ENCODE data around the gene APH1B. TPM values are rescaled to one million over a fixed set of nuclear protein-coding genes. Genes with fewer than 3 reads are reported as not detected.

Gene APH1B
- 6.2 and 10.6 TPM in 2 replicates for total RNA-seq

GRCh38 chr15:63277038-63277892, at the start of gene APH1B:
APH1B (plus strand) TSS chr15:63277605; CDS start chr15:63277624, 19 bp downstream.

Other genes starting within 250 kb of the APH1B start
- gene TPM1, start 234.9 kb upstream of the APH1B start, total RNA-seq: 471 and 745 TPM in 2 replicates
- gene LACTB, start 155.7 kb upstream of the APH1B start, total RNA-seq: 9.6 and 12.4 TPM in 2 replicates
- 119 and 120 TPM in 2 replicates for gene RPS27L, start 120.1 kb upstream of the APH1B start, total RNA-seq
- gene RAB8B, start 88.0 kb upstream of the APH1B start, total RNA-seq: 14.6 and 22.0 TPM in 2 replicates
- gene CA12, start 104.2 kb downstream of the APH1B start, total RNA-seq: 7.2 and 12.4 TPM in 2 replicates
- 30.0 and 39.9 TPM in 2 replicates for gene USP3, start 227.0 kb downstream of the APH1B start, total RNA-seq

All from mesangial cell (primary cell).